DLD1 (cell line): ENCODE data around the gene ERMAP.

Experiments
- in situ Hi-C: cut with HindIII; loops from 2 replicates; pipeline ENCODE4 v1.10.0; 2017; ENCODE audit warnings: low sequenced_read_pairs

The ERMAP gene, protein sequence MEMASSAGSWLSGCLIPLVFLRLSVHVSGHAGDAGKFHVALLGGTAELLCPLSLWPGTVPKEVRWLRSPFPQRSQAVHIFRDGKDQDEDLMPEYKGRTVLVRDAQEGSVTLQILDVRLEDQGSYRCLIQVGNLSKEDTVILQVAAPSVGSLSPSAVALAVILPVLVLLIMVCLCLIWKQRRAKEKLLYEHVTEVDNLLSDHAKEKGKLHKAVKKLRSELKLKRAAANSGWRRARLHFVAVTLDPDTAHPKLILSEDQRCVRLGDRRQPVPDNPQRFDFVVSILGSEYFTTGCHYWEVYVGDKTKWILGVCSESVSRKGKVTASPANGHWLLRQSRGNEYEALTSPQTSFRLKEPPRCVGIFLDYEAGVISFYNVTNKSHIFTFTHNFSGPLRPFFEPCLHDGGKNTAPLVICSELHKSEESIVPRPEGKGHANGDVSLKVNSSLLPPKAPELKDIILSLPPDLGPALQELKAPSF

DNA sequence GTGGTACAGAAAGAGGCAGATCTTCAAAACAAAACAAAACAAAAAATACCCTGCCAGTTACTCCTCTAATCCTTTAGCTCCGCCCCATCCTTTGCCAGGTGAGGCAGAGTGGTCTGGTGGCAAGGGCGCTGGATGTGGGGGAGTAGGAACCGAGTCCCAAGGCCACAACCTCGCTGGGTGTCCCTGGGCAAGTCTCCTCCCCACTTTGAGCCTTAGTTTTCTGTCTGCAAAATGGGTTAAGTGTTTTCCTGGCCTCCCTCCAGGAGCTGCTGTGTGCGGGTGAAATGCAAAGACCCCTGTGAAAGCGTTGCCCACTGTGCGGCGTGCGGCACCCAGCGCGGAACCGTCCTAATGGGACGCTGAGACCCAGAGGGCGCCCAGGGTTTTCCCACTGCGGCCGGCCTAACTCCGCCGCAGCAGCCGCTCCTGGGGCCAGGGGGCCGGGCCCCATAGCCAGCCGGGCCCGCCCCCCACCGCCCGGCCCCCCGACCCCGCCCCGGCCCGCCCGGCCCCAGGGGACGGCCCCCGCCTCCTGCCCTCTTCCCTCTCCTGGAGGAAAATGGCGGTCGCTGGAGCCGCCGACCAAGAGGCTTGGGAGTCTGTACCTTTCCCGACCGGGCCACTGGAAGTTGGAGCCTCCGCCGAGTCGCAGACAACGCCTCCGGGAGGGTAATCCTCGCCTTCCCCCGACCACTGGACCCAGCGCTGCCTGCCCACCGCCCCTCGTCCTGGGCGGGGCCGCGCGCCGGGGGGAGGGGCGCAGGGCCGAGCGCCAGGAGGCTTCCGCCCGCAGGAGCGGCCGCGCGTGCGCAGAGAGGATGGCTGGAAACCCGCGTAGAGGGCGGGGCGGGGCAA, at the start of gene ERMAP, which contains the start of gene SVBP:
Gene ERMAP (plus strand): TSS at position 538 of the 855 bp plus-strand sequence. CDS start 13,327 bp downstream, outside the sequence.
Gene SVBP (minus strand): TSS at position 813 of the 855 bp plus-strand sequence. CDS start 853 bp downstream, outside the sequence.
- in situ Hi-C loops, result no loop called here

DNA sequence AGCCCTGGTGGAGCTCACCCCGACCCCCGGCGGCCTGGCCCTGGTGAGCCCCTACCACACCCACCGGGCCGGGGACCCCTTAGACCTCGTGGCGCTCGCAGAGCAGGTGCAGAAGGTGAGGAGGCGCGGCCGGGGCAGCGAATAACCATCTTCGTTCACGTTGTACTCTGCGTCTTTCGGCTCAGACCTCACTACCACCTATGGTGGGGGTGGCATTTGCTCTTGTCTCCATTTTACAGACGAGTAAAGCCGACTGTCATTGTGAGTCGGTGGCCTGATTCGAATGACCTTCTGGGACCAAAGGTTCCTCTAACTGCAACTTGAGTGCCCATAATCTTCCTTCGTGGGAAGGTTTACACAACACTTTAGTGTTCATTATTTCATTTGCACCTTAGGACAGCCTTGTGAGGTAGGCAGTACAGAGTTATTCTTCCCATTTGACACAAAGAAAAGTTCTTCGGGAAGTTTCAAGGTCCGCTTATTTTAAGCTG, 49.4 kb upstream of the ERMAP start:
- in situ Hi-C loops, result no loop called here

DNA sequence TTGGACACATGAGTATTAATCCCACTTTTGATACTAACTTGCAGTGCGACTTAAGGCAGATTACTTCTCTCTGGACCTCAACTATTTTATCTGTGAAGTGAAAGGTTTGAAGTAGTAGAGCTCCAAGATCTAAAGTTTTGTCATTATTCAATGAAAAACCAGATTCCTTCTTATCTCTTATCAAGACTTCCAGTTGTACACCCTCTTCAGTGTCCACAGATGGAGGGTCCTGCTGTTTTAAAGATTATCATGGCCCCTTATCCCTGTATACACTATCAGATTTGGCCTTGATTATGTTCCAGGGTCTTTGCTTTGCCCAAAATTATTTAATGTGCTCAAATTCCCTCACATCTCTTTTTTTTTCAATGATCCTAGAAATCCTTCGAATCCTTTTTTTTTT, 48.8 kb upstream of the ERMAP start:
- in situ Hi-C loops, result no loop called here

DNA sequence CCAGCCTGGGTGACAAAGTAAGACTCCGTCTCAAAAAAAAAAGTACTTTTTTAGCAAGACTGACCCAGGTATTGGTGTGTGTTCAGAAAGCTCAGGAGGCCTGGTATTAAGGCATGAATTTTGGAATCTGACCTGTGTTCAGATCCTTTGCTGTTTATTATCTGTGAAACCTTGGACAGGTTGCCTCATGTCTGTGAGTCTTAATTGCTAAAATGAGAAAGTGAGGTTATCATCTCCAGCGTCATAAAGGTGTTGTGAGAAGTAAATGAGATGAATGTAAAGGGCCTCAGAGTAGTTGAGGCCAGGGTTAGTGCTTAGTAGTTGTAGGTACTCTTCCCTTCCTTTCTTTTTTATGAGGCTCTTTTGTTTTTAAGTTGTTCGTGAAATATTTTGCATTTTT, 47.1 kb upstream of the ERMAP start:
- in situ Hi-C loops, result no loop called here

DNA sequence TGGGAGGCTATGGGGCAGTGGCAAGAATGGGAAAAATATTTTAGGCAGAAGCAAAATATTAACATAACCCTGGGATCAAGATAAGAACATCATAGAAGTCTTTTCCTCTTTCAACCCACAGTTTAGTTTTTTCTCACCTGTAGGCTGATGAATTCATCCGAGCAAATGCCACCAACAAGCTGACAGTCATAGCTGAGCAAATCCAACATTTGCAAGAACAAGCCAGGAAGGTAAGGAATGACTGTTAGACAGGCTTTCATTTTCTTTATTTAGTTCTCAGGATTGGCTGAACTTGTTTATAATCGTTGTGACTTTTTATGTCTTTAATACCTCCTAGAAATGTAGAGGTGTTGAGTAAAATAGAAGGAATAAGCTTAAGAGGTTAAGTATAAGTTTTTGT, 43.5 kb upstream of the ERMAP start:
- in situ Hi-C loops, result no loop called here

DNA sequence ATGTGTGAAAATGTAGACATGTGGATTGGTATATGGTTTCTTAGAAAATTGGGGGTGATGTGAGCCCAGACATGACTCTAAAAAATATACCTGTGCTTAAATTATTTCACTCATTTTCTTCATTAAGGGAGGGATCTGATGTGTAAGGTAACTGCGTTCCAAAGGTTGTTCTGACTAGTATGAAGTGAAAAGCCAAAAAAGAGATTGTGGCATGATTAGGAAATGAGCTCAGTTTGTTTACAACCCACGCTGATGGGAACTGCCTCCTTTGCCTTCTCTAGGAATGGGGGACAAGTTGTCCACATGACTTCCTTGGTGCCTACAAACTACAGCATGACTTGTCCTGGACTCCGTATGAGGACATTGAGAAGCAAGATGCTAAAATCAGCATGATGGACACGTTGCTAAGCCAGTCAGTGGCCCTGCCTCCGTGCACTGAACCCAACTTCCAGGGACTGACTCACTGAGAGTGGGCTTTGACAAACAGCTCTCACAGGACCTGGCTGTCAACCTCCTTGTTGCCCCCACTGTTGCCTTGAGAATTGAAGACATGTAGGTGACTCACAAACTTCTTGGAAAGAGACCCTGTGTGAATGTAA, 41.9 kb upstream of the ERMAP start:
- in situ Hi-C loops, result no loop called here

DNA sequence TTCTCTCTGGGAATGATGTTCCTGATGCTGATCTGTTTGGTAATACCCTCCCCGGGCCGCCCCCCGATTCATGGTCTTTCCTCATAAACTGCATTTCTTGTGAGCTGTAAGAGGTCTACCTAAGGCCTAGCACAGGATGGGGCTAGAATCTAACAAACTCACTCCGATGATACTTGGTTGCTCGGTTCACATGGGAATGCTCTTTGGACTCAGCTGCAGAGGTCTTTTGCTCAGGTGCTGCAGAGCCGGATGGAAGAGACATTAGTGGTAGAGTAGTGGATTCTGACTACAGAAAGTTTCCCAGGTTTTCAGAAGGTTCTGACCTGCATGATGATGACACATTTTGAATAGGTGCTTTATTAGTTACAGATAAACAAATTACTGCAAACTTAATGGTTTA, 40.4 kb upstream of the ERMAP start:
- in situ Hi-C loops, result no loop called here

DNA sequence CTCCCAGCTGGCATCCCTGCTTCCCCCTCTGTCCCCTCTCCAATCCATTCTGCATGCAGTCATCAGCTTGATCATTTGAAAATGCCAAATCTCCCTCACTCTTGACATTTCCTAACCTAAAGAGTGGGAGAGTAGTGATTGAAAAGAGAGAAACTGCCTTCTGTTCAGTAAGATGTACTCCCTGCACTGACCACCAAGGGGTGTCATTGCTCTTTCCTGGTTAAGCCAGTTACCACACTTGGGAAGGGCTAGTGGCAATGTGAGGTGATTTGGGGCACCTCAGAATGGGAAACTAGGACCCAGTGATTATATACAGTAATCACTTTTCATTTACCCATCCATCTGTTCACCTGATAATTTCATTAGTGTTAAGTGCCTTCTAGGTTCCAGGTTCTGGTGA, 39.1 kb upstream of the ERMAP start:
- in situ Hi-C loops, result no loop called here

DNA sequence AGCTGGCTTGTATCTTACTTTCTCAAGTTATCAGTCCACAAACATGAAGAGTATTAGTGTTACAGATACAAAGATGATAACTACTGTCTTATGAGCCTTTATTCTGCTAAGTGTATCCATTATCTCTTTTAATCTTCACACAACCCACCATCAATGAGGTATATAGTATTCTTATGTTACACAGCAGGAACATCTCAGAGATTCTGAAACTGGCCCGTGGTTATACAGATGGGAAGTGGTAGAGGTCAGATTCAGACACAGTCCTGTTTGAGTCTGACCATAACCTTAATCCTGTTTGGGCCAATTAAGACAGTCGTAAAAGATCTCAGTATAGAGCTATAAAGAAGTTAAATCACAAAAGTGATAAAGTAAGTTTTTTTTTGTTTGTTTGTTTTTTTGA, 37.2 kb upstream of the ERMAP start:
- in situ Hi-C loops, result no loop called here

DNA sequence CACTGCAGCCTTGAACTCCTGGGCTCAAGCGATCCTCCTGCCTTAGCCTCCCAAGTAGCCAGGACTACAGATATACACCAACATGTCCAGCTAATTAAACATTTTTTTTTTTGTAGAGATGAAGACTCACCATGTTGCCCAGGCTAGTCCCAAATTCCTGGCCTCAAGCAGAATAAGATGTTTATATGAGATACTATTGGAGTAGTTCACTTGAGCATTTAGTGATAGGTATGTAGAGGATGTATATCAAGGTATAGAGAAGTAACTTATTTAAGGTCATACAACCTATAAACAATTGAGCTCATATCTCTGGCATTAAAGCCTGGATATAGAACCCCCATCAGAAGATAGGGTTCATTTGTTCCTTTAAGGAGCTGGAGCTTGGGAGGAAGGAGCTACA, 36.7 kb upstream of the ERMAP start:
- in situ Hi-C loops, result no loop called here

DNA sequence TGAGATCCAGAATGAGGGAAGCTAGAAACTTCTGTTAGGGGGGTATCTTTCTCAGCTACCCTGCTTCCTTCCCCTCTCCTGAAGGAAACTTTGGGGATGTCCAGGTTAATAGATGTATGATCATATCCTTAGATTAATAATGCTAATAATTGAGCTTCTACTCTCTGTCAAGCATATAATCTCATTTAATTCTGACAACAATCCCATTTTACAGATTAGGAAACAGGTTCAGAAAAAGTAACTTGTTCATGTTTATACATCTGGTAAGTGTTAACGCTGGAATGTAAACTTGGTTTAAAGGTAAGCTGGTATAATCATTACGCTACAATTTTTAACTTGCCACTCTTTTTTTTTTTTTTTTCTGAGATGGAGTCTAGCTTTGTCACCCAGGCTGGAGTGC, 33.8 kb upstream of the ERMAP start:
- in situ Hi-C loops, result no loop called here

DNA sequence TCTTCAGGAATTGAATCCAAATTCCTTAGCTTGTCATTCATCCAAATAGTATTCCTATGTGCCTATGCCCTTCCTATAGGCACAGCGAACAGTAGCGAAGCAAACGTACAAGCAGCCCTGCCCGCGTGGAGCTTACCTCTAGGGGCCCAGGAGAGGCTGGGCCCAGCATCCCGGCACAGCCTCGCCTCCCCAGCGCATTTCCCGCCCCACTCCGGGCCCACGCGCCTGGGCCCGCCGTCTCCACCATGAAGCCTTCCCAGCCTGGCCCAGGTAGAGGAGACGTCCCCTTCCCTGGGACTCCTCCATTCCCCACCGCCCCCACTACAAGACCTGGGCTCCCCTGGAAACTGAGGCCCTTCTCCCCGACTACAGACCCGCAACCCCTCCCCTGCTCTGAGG, 32.4 kb upstream of the ERMAP start:
- in situ Hi-C loops, result no loop called here

DNA sequence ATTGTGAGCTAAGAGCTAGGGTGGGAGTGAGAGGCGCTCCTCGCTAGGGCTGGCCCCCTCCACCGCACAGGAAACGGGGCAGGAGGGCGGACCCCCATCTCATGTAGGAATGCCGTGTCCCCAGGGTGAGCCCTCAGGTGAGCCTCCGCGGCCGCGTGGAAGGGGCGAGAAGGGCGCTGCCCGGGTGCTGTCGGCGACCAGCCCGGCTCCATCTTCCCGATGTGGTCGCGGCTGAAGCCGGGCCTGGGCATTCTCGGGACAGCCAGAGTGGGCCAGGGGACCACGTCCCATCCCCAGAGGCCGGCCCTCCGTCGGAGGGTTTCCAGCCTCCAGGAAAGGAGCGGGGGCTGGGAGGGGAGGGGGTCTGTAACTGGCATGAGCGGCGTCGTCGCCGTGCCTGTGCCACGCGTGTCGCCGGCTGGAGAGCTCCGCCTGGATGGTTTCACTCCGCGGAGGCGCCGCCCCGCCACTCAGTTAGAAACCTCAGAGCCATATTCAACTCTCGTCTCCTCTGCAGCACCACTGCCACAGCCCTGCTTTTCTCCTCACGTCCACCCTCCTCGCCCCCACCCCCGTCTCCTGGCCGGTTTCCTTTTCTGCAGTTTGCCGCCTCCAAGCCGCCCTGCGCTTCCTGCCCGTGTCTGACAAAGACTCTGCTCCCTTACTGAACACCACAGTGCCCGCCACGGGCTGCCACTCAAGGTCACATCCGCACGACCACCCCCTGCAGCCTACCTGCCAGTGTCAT, 31.8 kb upstream of the ERMAP start, which contains the start of gene TMEM269:
Gene TMEM269 (plus strand): TSS at position 46 of the 748 bp plus-strand sequence. CDS start 4,903 bp downstream, outside the sequence.
- in situ Hi-C loops, result no loop called here

DNA sequence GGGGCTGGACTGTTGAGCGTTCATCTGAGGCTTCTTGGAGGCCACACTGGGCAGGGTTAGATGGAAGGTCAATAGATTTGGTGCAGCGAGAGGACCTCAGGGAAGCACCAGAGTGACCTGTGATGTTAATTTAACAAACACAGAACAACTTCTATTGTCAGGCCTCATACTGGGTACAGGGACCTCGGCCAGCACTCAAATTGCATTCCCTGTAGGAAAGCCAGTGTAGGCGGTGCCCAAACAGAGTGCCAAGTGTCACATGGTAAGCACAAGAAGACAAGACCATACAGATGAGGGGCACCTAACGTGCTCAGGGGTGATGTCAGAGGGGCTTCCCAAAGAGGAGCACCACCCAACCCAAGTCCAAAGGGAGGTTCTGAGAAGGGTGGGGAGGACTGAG, 30.8 kb upstream of the ERMAP start:
- in situ Hi-C loops, result no loop called here

DNA sequence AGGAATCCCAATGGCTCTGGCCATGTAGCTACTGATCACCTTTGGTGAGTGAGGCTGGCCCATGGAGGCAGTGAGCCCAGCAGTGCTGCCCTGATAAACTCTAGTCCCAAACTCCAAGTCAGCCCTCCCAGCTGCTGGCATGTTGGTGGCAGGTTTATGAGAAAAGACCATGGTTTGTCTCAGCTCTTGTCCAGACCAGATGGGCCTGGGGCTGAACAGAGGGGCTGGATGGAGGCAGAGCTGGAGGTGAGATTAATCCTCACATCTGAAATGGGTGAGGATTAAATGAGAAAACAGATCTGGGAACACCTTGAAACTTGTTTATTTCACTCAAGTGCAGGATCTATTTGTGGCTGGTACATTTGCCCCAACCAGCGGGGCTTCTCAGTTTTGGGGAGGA, 28.9 kb upstream of the ERMAP start:
- in situ Hi-C loops, result no loop called here

DNA sequence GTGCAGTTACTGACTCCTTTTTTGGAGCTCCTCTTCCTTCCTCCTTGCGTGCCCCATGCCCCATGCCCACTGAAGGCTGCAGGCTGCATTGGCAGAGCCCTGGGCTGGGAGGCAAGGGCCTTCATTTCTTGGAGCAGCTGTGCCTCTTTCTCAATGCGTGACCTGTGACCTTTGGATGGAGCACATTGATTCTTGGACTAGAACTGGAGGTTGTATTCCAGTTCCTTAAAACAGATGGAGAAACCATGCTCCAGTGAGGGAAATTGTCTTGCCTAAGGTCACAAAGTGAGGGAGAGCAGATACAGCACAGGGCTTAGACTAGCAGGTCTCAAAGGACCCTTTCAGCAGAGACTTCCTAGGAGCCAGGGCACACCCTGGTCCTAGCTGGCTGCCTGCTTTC, 23.1 kb upstream of the ERMAP start:
- in situ Hi-C loops, result loop anchor here (10.0 kb wide), 1 partner anchor 69 kb away; no protein-coding TSS in a partner anchor

DNA sequence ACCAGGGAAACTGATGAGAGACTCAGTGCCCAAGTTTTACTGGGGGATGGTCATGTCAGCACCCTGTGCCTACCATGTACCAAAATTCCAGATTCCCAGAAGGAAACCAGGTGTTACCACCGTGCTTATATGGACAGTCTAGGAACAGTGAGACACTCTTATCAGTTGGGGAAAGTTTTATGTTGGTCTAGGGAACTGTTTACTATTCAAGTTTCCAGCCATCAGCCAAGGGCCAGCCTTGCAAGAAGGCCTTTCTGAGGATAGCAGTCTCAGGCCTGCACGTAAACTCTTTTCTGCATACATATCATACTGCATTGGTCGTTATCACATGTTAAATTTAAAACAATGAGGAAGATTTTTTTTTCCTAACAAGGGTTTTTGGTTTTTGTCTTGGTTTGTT, 19.5 kb upstream of the ERMAP start:
- in situ Hi-C loops, result loop anchor here (10.0 kb wide), 1 partner anchor 73 kb away; no protein-coding TSS in a partner anchor

DNA sequence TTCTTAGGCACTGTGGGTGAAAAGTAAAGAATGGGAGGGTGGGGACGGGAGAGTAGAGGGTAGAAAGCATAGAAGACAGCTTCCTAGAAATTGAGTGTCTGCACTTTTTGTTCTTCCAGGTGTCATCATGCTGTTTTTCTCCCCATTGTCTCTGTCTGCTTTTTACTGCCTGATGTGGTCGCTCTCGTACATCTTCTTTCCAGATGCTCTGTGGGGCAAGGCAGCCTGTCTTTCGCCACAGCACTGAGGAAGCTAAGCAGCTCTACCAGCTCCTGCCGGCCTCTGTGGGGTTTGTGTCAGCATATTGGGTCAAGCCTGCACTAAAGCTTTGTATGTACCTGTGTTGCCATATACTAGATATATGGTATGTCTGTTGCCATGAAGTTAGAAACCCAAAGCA, 18.9 kb upstream of the ERMAP start:
- in situ Hi-C loops, result loop anchor here (10.0 kb wide), 1 partner anchor 73 kb away; no protein-coding TSS in a partner anchor

DNA sequence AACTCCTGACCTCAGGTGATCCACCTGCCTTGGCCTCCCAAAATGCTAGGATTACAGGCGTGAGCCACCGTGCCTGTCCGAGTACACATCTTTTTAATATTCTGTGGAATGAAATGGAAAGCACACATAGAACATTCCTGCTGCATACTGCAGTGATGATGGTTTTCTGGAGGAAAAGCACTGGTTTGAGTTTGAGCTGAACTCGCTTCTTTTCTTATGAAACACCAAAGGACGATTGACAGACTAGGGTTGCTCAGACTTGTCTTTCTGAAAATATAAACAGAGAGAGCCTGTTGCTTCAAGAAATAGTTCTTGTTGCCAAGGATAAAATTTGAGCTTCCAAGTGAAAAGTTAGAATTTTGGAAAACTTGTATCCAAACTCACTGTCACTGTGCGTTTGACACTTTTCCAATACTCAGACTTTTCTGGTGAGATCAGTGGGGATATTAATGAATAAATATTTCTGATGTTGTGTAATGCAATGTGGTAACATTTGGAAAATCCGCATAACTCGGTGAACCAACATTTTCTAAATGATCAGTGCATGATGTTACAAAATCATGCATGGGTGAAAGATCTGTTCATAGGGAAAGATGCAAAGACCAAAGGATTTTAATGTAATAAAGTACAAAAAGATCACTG, 15.0 kb upstream of the ERMAP start:
- in situ Hi-C loops, result no loop called here

DNA sequence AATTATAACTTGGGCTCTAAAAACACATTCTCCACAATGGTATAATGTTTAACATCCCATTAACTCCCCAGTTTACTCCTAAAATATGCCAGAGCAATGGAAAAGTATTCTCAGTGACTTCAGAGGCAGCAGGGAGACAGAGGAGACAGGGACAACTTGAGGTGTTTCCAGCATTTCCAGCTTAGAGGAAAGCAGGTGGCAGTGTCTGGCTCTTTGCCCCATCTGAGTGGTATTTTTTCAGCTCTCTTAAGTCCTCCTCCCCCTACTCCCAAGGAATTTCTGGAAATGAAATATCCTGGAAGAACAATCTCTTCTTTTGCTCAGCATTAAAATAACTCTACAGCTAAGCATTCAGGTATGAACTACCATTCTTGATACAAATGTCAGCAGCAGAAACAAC, 10.8 kb upstream of the ERMAP start:
- in situ Hi-C loops, result no loop called here
